H9 (cell line): Measurements from ENCODE around the gene COA1. TPM values are rescaled to one million over a fixed set of nuclear protein-coding genes. Genes with fewer than 3 reads are reported as not detected.

Source experiments
- DNase-seq: peaks from one replicate; pipeline ENCODE4 v3.0.0-alpha.2; 2017
- H2AFZ ChIP-seq: one replicate; pipeline ENCODE4 v1.6.1; 2013; ENCODE audit warnings: mild to moderate bottlenecking, low read length, control low read depth, moderate library complexity
- H2AK5ac ChIP-seq: 2 replicates; pipeline ENCODE4 v1.6.1; 2013; ENCODE audit warnings: low read length, control low read depth, mixed read lengths; ENCODE audit not compliant: insufficient read length
- H2BK120ac ChIP-seq: one replicate; pipeline ENCODE4 v1.6.1; 2013; ENCODE audit warnings: low read depth, mild to moderate bottlenecking, low read length, control low read depth, inconsistent platforms; ENCODE audit not compliant: poor library complexity, severe bottlenecking
- H2BK12ac ChIP-seq: 2 replicates; pipeline ENCODE4 v1.6.1; 2013; ENCODE audit warnings: low read length, control low read depth, mixed read lengths, low read depth; ENCODE audit not compliant: insufficient read length
- H2BK15ac ChIP-seq: 2 replicates; pipeline ENCODE4 v1.6.1; 2013; ENCODE audit warnings: low read depth, low read length, control low read depth
- H2BK20ac ChIP-seq: one replicate; pipeline ENCODE4 v1.6.1; 2013; ENCODE audit warnings: low read depth, mild to moderate bottlenecking, low read length, control low read depth, inconsistent platforms; ENCODE audit not compliant: poor library complexity, severe bottlenecking
- H2BK5ac ChIP-seq: 2 replicates; pipeline ENCODE4 v1.6.1; 2013; ENCODE audit warnings: low read length, control low read depth, mixed read lengths; ENCODE audit not compliant: insufficient read length
- H3K14ac ChIP-seq: 2 replicates; pipeline ENCODE4 v1.6.1; 2013; ENCODE audit warnings: low read length, control low read depth; ENCODE audit not compliant: insufficient read depth
- H3K18ac ChIP-seq: 2 replicates; pipeline ENCODE4 v1.6.1; 2013; ENCODE audit warnings: low read depth, mild to moderate bottlenecking, mixed read lengths, low read length, control low read depth; ENCODE audit not compliant: insufficient read length
- H3K23ac ChIP-seq: 2 replicates; pipeline ENCODE4 v1.6.1; 2013; ENCODE audit warnings: low read length, control low read depth, mixed read lengths, low read depth; ENCODE audit not compliant: insufficient read length
- H3K23me2 ChIP-seq: 2 replicates; pipeline ENCODE4 v1.6.1; 2013; ENCODE audit warnings: low read depth, mild to moderate bottlenecking, mixed read lengths, low read length, control low read depth; ENCODE audit not compliant: insufficient read length, poor library complexity, severe bottlenecking
- H3K27ac ChIP-seq: 2 replicates; pipeline ENCODE4 v1.5.1; 2013; ENCODE audit warnings: low read length, control low read depth, mixed read lengths, low read depth; ENCODE audit not compliant: insufficient read length
- H3K27me3 ChIP-seq: 2 replicates; pipeline ENCODE4 v1.6.1; 2013; ENCODE audit warnings: low read length, control low read depth, inconsistent platforms; ENCODE audit not compliant: insufficient read depth
- H3K4ac ChIP-seq: 2 replicates; pipeline ENCODE4 v1.6.1; 2013; ENCODE audit warnings: low read depth, mild to moderate bottlenecking, control low read depth, inconsistent platforms, low read length, moderate library complexity
- H3K4me1 ChIP-seq: 2 replicates; pipeline ENCODE4 v1.6.1; 2013; ENCODE audit warnings: low read length, control low read depth, inconsistent platforms; ENCODE audit not compliant: insufficient read depth
- H3K4me2 ChIP-seq: 2 replicates; pipeline ENCODE4 v1.6.1; 2013; ENCODE audit warnings: low read length, control low read depth, mixed read lengths; ENCODE audit not compliant: insufficient read length, insufficient read depth
- H3K56ac ChIP-seq: 2 replicates; pipeline ENCODE4 v1.6.1; 2013; ENCODE audit warnings: low read depth, mild to moderate bottlenecking, mixed read lengths, low read length, control low read depth; ENCODE audit not compliant: insufficient read length
- H3K79me1 ChIP-seq: 2 replicates; pipeline ENCODE4 v1.6.1; 2013; ENCODE audit warnings: low read depth, mild to moderate bottlenecking, moderate library complexity, low read length, control low read depth, inconsistent platforms; ENCODE audit not compliant: insufficient read depth, poor library complexity, severe bottlenecking
- H3K79me2 ChIP-seq: 2 replicates; pipeline ENCODE4 v1.6.1; 2013; ENCODE audit warnings: low read length, control low read depth, inconsistent platforms; ENCODE audit not compliant: insufficient read depth
- H3K9ac ChIP-seq: 2 replicates; pipeline ENCODE4 v1.6.1; 2013; ENCODE audit warnings: low read length, control low read depth, mixed read lengths; ENCODE audit not compliant: insufficient read length; ENCODE audit errors: extremely low read depth
- H3K9me3 ChIP-seq: one replicate; pipeline ENCODE4 v1.6.1; 2013; ENCODE audit warnings: low read depth, low read length, inconsistent platforms; ENCODE audit not compliant: control insufficient read depth
- H3T11ph ChIP-seq: one replicate; pipeline ENCODE4 v1.6.1; 2013; ENCODE audit warnings: mild to moderate bottlenecking, low read length, control low read depth, inconsistent platforms
- H4K20me1 ChIP-seq: one replicate; pipeline ENCODE4 v1.6.1; 2013; ENCODE audit not compliant: control insufficient read depth, insufficient read length, insufficient read depth
- H4K5ac ChIP-seq: 2 replicates; pipeline ENCODE4 v1.6.1; 2013; ENCODE audit warnings: low read depth, mild to moderate bottlenecking, mixed read lengths, low read length, control low read depth; ENCODE audit not compliant: insufficient read length
- H4K8ac ChIP-seq: replicated peaks from 2 replicates; pipeline ENCODE4 v1.6.1; 2013; ENCODE audit warnings: low read length, control low read depth, mixed read lengths, low read depth; ENCODE audit not compliant: insufficient read length
- H4K91ac ChIP-seq: 2 replicates; pipeline ENCODE4 v1.6.1; 2013; ENCODE audit warnings: low read depth, mild to moderate bottlenecking, moderate library complexity, mixed read lengths, low read length, control low read depth; ENCODE audit not compliant: insufficient read length
- H3K27ac Mint-ChIP-seq, 3 experiments: 2 replicates in 2 of 3; 3 replicates in 1 of 3; pipeline ENCODE4 v1.8.0; 2020 to 2021; ENCODE audit warnings: mixed read lengths in 3 of 3, mild to moderate bottlenecking in 1 of 3, moderate library complexity in 1 of 3
- H3K27me3 Mint-ChIP-seq: 2 replicates; pipeline ENCODE4 v1.8.0; 2021; ENCODE audit warnings: low read depth, mild to moderate bottlenecking, moderate library complexity, mixed read lengths
- H3K36me3 Mint-ChIP-seq, 3 experiments: 2 replicates in 2 of 3; 3 replicates in 1 of 3; pipeline ENCODE4 v1.8.0; 2020 to 2021; ENCODE audit warnings: low read depth in 3 of 3, mixed read lengths in 3 of 3; ENCODE audit not compliant: insufficient read depth in 1 of 3
- H3K4me1 Mint-ChIP-seq, 2 experiments: 2 replicates each; pipeline ENCODE4 v1.8.0; 2020; ENCODE audit warnings: mixed read lengths in 2 of 2
- H3K4me3 Mint-ChIP-seq, 2 experiments: 2 replicates in 1 of 2; 3 replicates in 1 of 2; pipeline ENCODE4 v1.8.0; 2020 to 2021; ENCODE audit warnings: mild to moderate bottlenecking in 2 of 2, mixed read lengths in 2 of 2, moderate library complexity in 1 of 2
- H3K9me3 Mint-ChIP-seq, 2 experiments: 2 replicates in 1 of 2; 3 replicates in 1 of 2; pipeline ENCODE4 v1.8.0; 2020; ENCODE audit warnings: mild to moderate bottlenecking in 2 of 2, mixed read lengths in 2 of 2, moderate library complexity in 1 of 2
- WGBS: extraction: QIAGEN DNeasy Blood & Tissue Kit; methylation state at CpG from one replicate; pipeline ENCODE4 v1.1.7; 2013; ENCODE audit warnings: missing lambda C conversion rate, low lambda C conversion rate, mixed read lengths; ENCODE audit not compliant: insufficient read length; ENCODE audit errors: extremely low coverage; 5-methylcytosine and 5-hydroxymethylcytosine counted together
- total RNA-seq: library from RNA; stranded (reverse); gene quantifications from 2 replicates; pipeline ENCODE4 v1.2.1, GENCODE V29; 2021
- TF ChIP-seq, protein P1 (sequence below): fragments of 200-600 bp; sonication (generic); conservative IDR thresholded peaks from 3 replicates; pipeline ENCODE4 v1.8.0; 2021; ENCODE audit warnings: antibody characterized with exemption, mild to moderate bottlenecking

COA1 gene
- total RNA-seq, 1 experiment from 2014 or later = 138 TPM

DNA sequence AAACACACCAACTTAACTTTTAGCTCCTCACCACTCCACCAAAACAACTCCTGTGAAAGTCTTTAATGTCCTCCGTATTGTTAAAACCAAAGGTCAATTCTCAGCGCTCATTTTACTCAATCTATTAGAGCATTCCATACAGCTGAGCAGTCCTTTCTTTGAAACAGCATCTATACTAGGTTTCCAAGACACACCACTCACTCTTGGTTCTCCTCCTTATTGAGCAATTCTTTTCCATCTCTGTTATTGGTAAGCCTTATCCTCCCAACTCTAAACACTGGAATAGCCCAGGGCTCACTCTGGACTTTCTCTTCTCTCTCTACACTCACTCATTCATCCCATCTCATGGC is 34.9 kb downstream of the COA1 start:
- H3K79me2 ChIP-seq = peaks cover 40% of the 10 kb centered on the region; the same call in 1 of the 2 replicates
- H3K27ac ChIP-seq = no peak overlapping the region
- H3K4ac ChIP-seq = no peak overlapping the region
- H2BK5ac ChIP-seq = no peak overlapping the region
- no peak overlapping the region for H4K8ac ChIP-seq
- no peak overlapping the region for H4K5ac ChIP-seq
- H3K18ac ChIP-seq = no peak overlapping the region
- H4K20me1 ChIP-seq = no peaks in the 10 kb centered on the region
- Mint-ChIP-seq H3K4me3 (no peak overlapping the region), H3K27me3 (no peaks in the 10 kb centered on the region), H3K4me1 (peaks cover 17 to 26% of the 10 kb centered on the region in 2 experiments), H3K9me3 (no peaks in the 10 kb centered on the region), H3K36me3 (no peaks in the 10 kb centered on the region; a peak in 2 of 7 replicates), H3K27ac (no peak overlapping the region)
- no peak overlapping the region for H3T11ph ChIP-seq
- no peak overlapping the region for H4K91ac ChIP-seq
- no CpG with 5 or more reads among the region's 2 CpGs for WGBS
- no peaks in the 10 kb centered on the region for H3K23me2 ChIP-seq
- no peaks in the 10 kb centered on the region for H3K27me3 ChIP-seq
- H2BK12ac ChIP-seq = no peak overlapping the region
- no peak overlapping the region for H3K23ac ChIP-seq
- H3K4me1 ChIP-seq = peaks cover 7% of the 10 kb centered on the region; the same call in 1 of the 2 replicates
- H3K4me2 ChIP-seq = no peak overlapping the region
- no peak overlapping the region for H2BK15ac ChIP-seq
- H2BK20ac ChIP-seq = no peak overlapping the region
- no peaks in the 10 kb centered on the region for H3K9me3 ChIP-seq
- TF ChIP-seq, protein P1, sequence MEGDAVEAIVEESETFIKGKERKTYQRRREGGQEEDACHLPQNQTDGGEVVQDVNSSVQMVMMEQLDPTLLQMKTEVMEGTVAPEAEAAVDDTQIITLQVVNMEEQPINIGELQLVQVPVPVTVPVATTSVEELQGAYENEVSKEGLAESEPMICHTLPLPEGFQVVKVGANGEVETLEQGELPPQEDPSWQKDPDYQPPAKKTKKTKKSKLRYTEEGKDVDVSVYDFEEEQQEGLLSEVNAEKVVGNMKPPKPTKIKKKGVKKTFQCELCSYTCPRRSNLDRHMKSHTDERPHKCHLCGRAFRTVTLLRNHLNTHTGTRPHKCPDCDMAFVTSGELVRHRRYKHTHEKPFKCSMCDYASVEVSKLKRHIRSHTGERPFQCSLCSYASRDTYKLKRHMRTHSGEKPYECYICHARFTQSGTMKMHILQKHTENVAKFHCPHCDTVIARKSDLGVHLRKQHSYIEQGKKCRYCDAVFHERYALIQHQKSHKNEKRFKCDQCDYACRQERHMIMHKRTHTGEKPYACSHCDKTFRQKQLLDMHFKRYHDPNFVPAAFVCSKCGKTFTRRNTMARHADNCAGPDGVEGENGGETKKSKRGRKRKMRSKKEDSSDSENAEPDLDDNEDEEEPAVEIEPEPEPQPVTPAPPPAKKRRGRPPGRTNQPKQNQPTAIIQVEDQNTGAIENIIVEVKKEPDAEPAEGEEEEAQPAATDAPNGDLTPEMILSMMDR = no peak
- peaks cover 3% of the 10 kb centered on the region for H3K79me1 ChIP-seq
- H3K56ac ChIP-seq = no peak overlapping the region
- H2AK5ac ChIP-seq = no peak overlapping the region
- H3K14ac ChIP-seq = no peak overlapping the region
- no peak overlapping the region for H2AFZ ChIP-seq
- no peak for DNase-seq
- no peak overlapping the region for H2BK120ac ChIP-seq
- no peak overlapping the region for H3K9ac ChIP-seq
